Measurements from ENCODE around the gene LMAN1L.

LMAN1L gene

DNA sequence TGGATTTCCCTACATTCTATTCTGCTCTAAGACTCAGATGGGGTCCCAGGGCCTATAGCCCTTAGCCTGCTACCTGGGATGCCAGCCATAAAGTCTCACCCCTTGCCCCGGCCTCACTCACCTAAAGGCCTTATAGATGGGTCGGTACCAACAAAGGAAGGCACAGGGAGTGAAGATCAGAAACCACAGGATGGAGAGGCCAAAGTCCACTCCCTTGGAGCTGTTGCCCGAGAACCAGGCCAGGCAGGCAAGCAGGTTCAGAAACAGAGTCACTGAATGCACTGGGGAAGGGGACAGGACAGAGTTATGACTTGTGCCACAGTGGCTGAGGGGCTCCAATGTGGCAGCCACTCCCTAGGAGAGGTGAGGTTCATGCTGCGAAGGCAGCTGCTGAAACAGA lies 37.8 kb downstream of the LMAN1L start:
- no peak overlapping the region for H3K4me3 ChIP-seq (ENCODE audit: insufficient read depth, low read length, poor library complexity, severe bottlenecking)
- H3K9me3 ChIP-seq (ENCODE audit: insufficient read depth, low read length), result no peaks in the 10 kb centered on the region

DNA sequence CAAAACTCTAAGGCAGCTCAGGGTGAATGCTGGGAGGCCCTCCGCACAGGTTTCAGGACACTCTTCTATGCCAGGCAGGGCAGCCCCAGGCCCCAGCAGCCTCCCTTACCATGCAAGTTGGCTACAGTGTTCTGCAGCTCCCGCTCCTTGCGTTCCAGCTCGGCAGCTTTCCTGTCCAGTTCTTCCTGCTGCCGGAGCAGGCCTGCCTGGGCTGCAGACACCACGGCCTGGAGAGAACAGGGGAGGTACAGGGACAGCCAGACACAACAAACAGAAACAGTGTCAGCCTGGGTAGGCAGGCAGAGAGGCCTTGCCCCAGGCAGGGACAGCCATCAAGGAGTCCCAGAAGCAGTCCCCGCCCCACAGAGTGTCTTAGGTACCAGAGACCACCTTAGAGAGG lies 39.3 kb downstream of the LMAN1L start:
- Histone ChIP-seq H3K27ac (ENCODE audit: low read depth, low read length) (no peak overlapping the region), H3F3A (ENCODE audit: insufficient read depth) (no peaks in the 10 kb centered on the region), H3K9me2 (replicated peaks; ENCODE audit: insufficient read depth, low read length) (no peaks in the 10 kb centered on the region), H3K27me3 (ENCODE audit: low read length) (no peaks in the 10 kb centered on the region), H3K9ac (ENCODE audit: low read length) (no peak overlapping the region), H3K36me3 (ENCODE audit: low read length) (no peaks in the 10 kb centered on the region), H3K9me3 (ENCODE audit: insufficient read depth, low read length) (no peaks in the 10 kb centered on the region), H3K4me3 (ENCODE audit: insufficient read depth, low read length, poor library complexity, severe bottlenecking) (no peak overlapping the region), H4K20me1 (ENCODE audit: low read depth, low read length) (no peaks in the 10 kb centered on the region), H3K4me2 (ENCODE audit: low read depth, low read length, poor library complexity, severe bottlenecking) (no peak overlapping the region), H2AFZ (ENCODE audit: low read depth, low read length, severe bottlenecking) (no peak overlapping the region), H3K79me2 (ENCODE audit: insufficient read depth, low read length) (peaks cover 7% of the 10 kb centered on the region)
- no peak for TF ChIP-seq EZH2phosphoT487 (conservative IDR thresholded peaks at IDR 0.05; ENCODE audit: low read length)
- TF ChIP-seq, protein P1, sequence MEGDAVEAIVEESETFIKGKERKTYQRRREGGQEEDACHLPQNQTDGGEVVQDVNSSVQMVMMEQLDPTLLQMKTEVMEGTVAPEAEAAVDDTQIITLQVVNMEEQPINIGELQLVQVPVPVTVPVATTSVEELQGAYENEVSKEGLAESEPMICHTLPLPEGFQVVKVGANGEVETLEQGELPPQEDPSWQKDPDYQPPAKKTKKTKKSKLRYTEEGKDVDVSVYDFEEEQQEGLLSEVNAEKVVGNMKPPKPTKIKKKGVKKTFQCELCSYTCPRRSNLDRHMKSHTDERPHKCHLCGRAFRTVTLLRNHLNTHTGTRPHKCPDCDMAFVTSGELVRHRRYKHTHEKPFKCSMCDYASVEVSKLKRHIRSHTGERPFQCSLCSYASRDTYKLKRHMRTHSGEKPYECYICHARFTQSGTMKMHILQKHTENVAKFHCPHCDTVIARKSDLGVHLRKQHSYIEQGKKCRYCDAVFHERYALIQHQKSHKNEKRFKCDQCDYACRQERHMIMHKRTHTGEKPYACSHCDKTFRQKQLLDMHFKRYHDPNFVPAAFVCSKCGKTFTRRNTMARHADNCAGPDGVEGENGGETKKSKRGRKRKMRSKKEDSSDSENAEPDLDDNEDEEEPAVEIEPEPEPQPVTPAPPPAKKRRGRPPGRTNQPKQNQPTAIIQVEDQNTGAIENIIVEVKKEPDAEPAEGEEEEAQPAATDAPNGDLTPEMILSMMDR (IDR thresholded peaks at IDR 0.05; ENCODE audit: insufficient read depth, low read length, poor library complexity, severe bottlenecking), result no peak

More for the DNA sequence above, 37.8 kb downstream of the LMAN1L start:
- Histone ChIP-seq H3K79me2 (ENCODE audit: insufficient read depth, low read length) (no peaks in the 10 kb centered on the region; the same call in 1 of the 2 replicates), H3K27ac (ENCODE audit: low read depth, low read length) (no peak overlapping the region), H3K9ac (ENCODE audit: low read length) (no peak overlapping the region), H3K27me3 (ENCODE audit: low read length) (no peaks in the 10 kb centered on the region), H3K4me2 (ENCODE audit: low read depth, low read length, poor library complexity, severe bottlenecking) (no peak overlapping the region), H3K36me3 (ENCODE audit: low read length) (no peaks in the 10 kb centered on the region), H3K9me2 (replicated peaks; ENCODE audit: insufficient read depth, low read length) (no peaks in the 10 kb centered on the region), H3F3A (ENCODE audit: insufficient read depth) (0 out of 2 replicates have a peak, but pooled peaks cover 3% of the 10 kb centered on the region), H4K20me1 (ENCODE audit: low read depth, low read length) (no peaks in the 10 kb centered on the region), H2AFZ (ENCODE audit: low read depth, low read length, severe bottlenecking) (no peak overlapping the region)
- TF ChIP-seq, protein P1 (IDR thresholded peaks at IDR 0.05; ENCODE audit: insufficient read depth, low read length, poor library complexity, severe bottlenecking), result no peak
- no peak for TF ChIP-seq EZH2phosphoT487 (conservative IDR thresholded peaks at IDR 0.05; ENCODE audit: low read length)

DNA sequence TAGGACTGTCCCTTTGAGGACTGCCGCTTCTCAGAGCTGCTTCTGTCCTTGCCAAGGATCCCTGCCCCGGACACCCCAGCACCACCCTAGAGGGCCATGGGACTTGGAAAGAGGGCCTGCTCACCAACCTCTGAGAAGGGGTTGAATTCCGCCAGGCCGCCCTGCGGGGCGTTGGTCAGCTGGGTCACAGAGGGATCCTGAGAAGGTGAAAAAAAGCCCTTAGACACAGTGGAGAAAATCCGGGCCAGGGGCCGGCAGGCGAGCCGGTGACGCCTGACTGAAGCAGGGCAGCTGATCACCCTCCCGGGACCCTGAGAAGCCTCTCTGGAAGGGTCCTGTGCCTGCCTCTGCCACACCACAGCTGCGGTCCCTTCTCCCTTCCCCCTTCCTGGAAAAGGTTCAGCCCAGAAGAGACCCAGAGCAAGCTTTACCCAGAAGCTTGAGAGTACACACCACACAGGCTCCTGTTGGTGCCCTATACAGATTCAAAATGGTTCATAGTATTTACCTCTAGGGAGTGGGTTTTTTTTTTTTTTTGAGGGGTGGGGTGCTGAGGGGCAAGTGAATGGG lies 41.9 kb downstream of the LMAN1L start:
- Histone ChIP-seq H3K27me3 (ENCODE audit: low read length) (no peaks in the 10 kb centered on the region), H3K79me2 (ENCODE audit: insufficient read depth, low read length) (peaks cover 29% of the 10 kb centered on the region), H3K9me3 (ENCODE audit: insufficient read depth, low read length) (no peaks in the 10 kb centered on the region), H3K27ac (ENCODE audit: low read depth, low read length) (no peak overlapping the region), H2AFZ (ENCODE audit: low read depth, low read length, severe bottlenecking) (no peak overlapping the region), H3K9ac (ENCODE audit: low read length) (no peak overlapping the region), H4K20me1 (ENCODE audit: low read depth, low read length) (no peaks in the 10 kb centered on the region), H3K36me3 (ENCODE audit: low read length) (no peaks in the 10 kb centered on the region), H3F3A (ENCODE audit: insufficient read depth) (peaks cover 11% of the 10 kb centered on the region), H3K9me2 (replicated peaks; ENCODE audit: insufficient read depth, low read length) (no peaks in the 10 kb centered on the region), H3K4me2 (ENCODE audit: low read depth, low read length, poor library complexity, severe bottlenecking) (no peak overlapping the region), H3K4me3 (ENCODE audit: insufficient read depth, low read length, poor library complexity, severe bottlenecking) (no peak overlapping the region)
- no peak for TF ChIP-seq EZH2phosphoT487 (conservative IDR thresholded peaks at IDR 0.05; ENCODE audit: low read length)
- TF ChIP-seq, protein P1 (IDR thresholded peaks at IDR 0.05; ENCODE audit: insufficient read depth, low read length, poor library complexity, severe bottlenecking), result no peak

Measured in SU-DHL-6 (cell line).